Measurements from ENCODE around the gene ZNF385B. TPM values are rescaled to one million over a fixed set of nuclear protein-coding genes. Genes with fewer than 3 reads are reported as not detected.

ZNF385B gene
- total RNA-seq, 4 donors from 2014 or later = 2.2 to 5.0 (median 4.0) TPM

GRCh38 chr2:179561702-179562101, 299.7 kb downstream of the ZNF385B start:
- WGBS = 85% methylated on average over 2 of the region's 2 CpGs
- Histone ChIP-seq H3K27ac (replicated peaks in 1 of 4) (no peak overlapping the region), H3K9me3 (no peaks in the 10 kb centered on the region), H3K36me3 (no peaks in the 10 kb centered on the region), H3K4me1 (no peaks in the 10 kb centered on the region), H3K27me3 (no peaks in the 10 kb centered on the region), H3K4me3 (no peak overlapping the region)
- no peak for TF ChIP-seq POLR2AphosphoS5 (IDR thresholded peaks at IDR 0.05)
- no peak for TF ChIP-seq POLR2A (IDR thresholded peaks at IDR 0.05; ENCODE audit: low read depth)
- no peak for DNase-seq (ENCODE audit: extremely low spot score)
- intact Hi-C loops (cut with DNase I) = no loop called here

DNA sequence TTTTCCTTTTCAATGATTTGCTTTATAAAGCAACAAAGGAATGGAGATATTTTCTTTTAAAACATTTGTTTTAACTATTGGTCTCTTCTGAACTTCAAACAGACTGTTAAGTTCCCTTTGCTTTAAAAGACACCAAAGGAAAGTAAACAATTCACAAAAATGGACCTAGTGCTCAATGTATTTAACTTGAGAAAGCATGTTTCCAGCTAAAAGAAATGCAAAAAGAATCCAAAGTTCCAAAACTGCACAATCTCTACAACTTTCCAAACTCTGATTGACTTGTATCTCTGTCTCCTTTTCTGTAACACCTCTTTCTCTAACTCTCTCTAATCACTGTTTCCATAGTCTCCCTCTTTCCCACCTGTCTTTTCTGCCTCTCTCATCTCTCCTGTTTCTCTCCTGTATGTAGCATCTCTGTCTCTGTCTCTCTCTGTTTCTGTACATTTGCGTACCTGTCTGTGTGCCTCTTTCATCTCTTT, 301.1 kb downstream of the ZNF385B start:
- Histone ChIP-seq H3K36me3 (no peaks in the 10 kb centered on the region), H3K27ac (replicated peaks in 1 of 4) (no peak overlapping the region), H3K9me3 (no peaks in the 10 kb centered on the region), H3K27me3 (no peaks in the 10 kb centered on the region), H3K4me1 (no peaks in the 10 kb centered on the region), H3K4me3 (no peak overlapping the region)
- no peak for DNase-seq (ENCODE audit: extremely low spot score)
- 100% methylated on average over 1 of the region's 1 CpG for WGBS
- intact Hi-C loops (cut with DNase I) = no loop called here
- TF ChIP-seq POLR2AphosphoS5 (IDR thresholded peaks at IDR 0.05) (no peak), POLR2A (IDR thresholded peaks at IDR 0.05; ENCODE audit: low read depth) (no peak), EP300 (IDR thresholded peaks at IDR 0.05) (no peak), CTCF (IDR thresholded peaks at IDR 0.05) (no peak)

- TF ChIP-seq POLR2A (IDR thresholded peaks at IDR 0.05; ENCODE audit: low read depth) (no peak), POLR2AphosphoS5 (IDR thresholded peaks at IDR 0.05) (no peak), EP300 (IDR thresholded peaks at IDR 0.05) (no peak), CTCF (IDR thresholded peaks at IDR 0.05) (no peak)
- Histone ChIP-seq H3K9me3 (no peaks in the 10 kb centered on the region), H3K4me3 (no peak overlapping the region), H3K4me1 (no peaks in the 10 kb centered on the region), H3K36me3 (no peaks in the 10 kb centered on the region), H3K27ac (replicated peaks in 1 of 4) (no peak overlapping the region), H3K27me3 (no peaks in the 10 kb centered on the region)
- no peak for DNase-seq (ENCODE audit: extremely low spot score)
- intact Hi-C loops (cut with DNase I) = no loop called here
- 91% methylated on average over 4 of the region's 4 CpGs for WGBS
Measured at GRCh38 chr2:179559108-179559806, 302.2 kb downstream of the ZNF385B start.

- no peak overlapping the region for H3K27ac ChIP-seq (replicated peaks in 1 of 4)
- H3K27me3 ChIP-seq = no peaks in the 10 kb centered on the region
- H3K9me3 ChIP-seq = no peaks in the 10 kb centered on the region
- H3K4me3 ChIP-seq = no peak overlapping the region
- WGBS = 94% methylated on average over 2 of the region's 2 CpGs
- intact Hi-C loops (cut with DNase I) = no loop called here
- H3K36me3 ChIP-seq = no peaks in the 10 kb centered on the region
- no peak for TF ChIP-seq POLR2A (IDR thresholded peaks at IDR 0.05; ENCODE audit: low read depth)
- no peak for TF ChIP-seq CTCF (IDR thresholded peaks at IDR 0.05)
- TF ChIP-seq POLR2AphosphoS5 (IDR thresholded peaks at IDR 0.05) = no peak
- TF ChIP-seq EP300 (IDR thresholded peaks at IDR 0.05) = no peak
- H3K4me1 ChIP-seq = no peaks in the 10 kb centered on the region
- DNase-seq (ENCODE audit: extremely low spot score) = no peak
Measured at GRCh38 chr2:179558010-179558934, 303.1 kb downstream of the ZNF385B start.

GRCh38 chr2:179556425-179556824, 305.0 kb downstream of the ZNF385B start:
- WGBS = 71% methylated on average over 6 of the region's 6 CpGs
- DNase-seq (ENCODE audit: extremely low spot score) = no peak
- TF ChIP-seq POLR2A (IDR thresholded peaks at IDR 0.05; ENCODE audit: low read depth) = no peak
- no peak for TF ChIP-seq POLR2AphosphoS5 (IDR thresholded peaks at IDR 0.05)
- no peak for TF ChIP-seq EP300 (IDR thresholded peaks at IDR 0.05)
- TF ChIP-seq CTCF (IDR thresholded peaks at IDR 0.05) = no peak
- Histone ChIP-seq H3K4me1 (no peaks in the 10 kb centered on the region), H3K9me3 (no peaks in the 10 kb centered on the region), H3K27me3 (no peaks in the 10 kb centered on the region), H3K36me3 (no peaks in the 10 kb centered on the region), H3K4me3 (no peak overlapping the region), H3K27ac (replicated peaks in 1 of 4) (no peak overlapping the region)
- intact Hi-C loops (cut with DNase I) = no loop called here

Data from esophagus muscularis mucosa (tissue), 4 donors.